Small intestine (tissue), 7 donors: ENCODE results near the gene CGB5. TPM values are rescaled to one million over a fixed set of nuclear protein-coding genes. Genes with fewer than 3 reads are reported as not detected.
"Not testable (repeated sequence)": the region's sequence is repeated elsewhere in the genome, so short reads cannot be mapped to it uniquely, and the experiment has no call there.

Experiments used
- DNase-seq, 2 donors: peaks; one replicate each; pipeline versions ENCODE4 v3.0.0 to v3.0.0-alpha.2; 2013
- FAIRE-seq: peaks from 2 replicates; lab custom pipeline; 2012; peaks lifted over from hg19 to GRCh38; lab: Jason Lieb, UNC
- H3K27ac ChIP-seq, 3 donors: one replicate each; pipeline ENCODE4 v1.5.1; 2013; ENCODE audit warnings: low read length in 2 of 3, mild to moderate bottlenecking in 2 of 3, control low read depth in 1 of 3, inconsistent platforms in 1 of 3, low read depth in 1 of 3, moderate library complexity in 1 of 3
- H3K27me3 ChIP-seq, 3 donors: one replicate each; pipeline ENCODE4 v1.6.1; 2013; ENCODE audit warnings: low read length in 3 of 3, inconsistent platforms in 1 of 3; ENCODE audit not compliant: control insufficient read depth in 3 of 3, insufficient read depth in 3 of 3
- H3K36me3 ChIP-seq, 3 donors: one replicate each; pipeline ENCODE4 v1.6.1; 2013; ENCODE audit warnings: low read length in 3 of 3, inconsistent platforms in 1 of 3, low read depth in 1 of 3, mild to moderate bottlenecking in 1 of 3, moderate library complexity in 1 of 3; ENCODE audit not compliant: control insufficient read depth in 3 of 3, insufficient read depth in 2 of 3
- H3K4me1 ChIP-seq, 3 donors: one replicate each; pipeline ENCODE4 v1.6.1; 2013; ENCODE audit warnings: low read length in 2 of 3, inconsistent platforms in 1 of 3, low read depth in 1 of 3, mild to moderate bottlenecking in 1 of 3, moderate library complexity in 1 of 3; ENCODE audit not compliant: control insufficient read depth in 3 of 3, insufficient read depth in 2 of 3
- H3K4me3 ChIP-seq, 3 donors: one replicate each; pipeline ENCODE4 v1.5.1; 2013; ENCODE audit warnings: low read length in 3 of 3, control low read depth in 1 of 3, inconsistent platforms in 1 of 3, low read depth in 1 of 3, mild to moderate bottlenecking in 1 of 3, moderate library complexity in 1 of 3
- H3K9me3 ChIP-seq, 2 donors: one replicate each; pipeline ENCODE4 v1.6.1; 2013; ENCODE audit warnings: low read depth in 1 of 2, low read length in 1 of 2; ENCODE audit not compliant: control insufficient read depth in 2 of 2, insufficient read depth in 1 of 2
- WGBS, 3 donors: extraction: QIAGEN DNeasy Blood & Tissue Kit; methylation state at CpG; one replicate each; pipeline ENCODE4 v1.1.7; 2013; 5-methylcytosine and 5-hydroxymethylcytosine counted together
- polyA plus RNA-seq, 4 donors: library from polyadenylated mRNA; stranded (reverse) in 3 of 4; unstranded in 1 of 4; fragments of 200-250 nt in 3 of 4; fragments of 120-200 nt in 1 of 4; gene quantifications; one replicate each; pipeline versions ENCODE4 v1.2.1 to v1.2.3, GENCODE V29; 2013
- donor health status: healthy with polysubstance abuse.
- donor health status: control.
- donor health status: control.
- donor health status: Bipolar disorder and iron deficiency.
- donor health status: healthy.

CGB5 gene
- polyA plus RNA-seq, 4 donors = 0.09 TPM; not detected in 3

GRCh38 chr19:49039736-49040135, 3.9 kb upstream of the CGB5 start:
- FAIRE-seq = not testable (repeated sequence)
- 43 to 77% (median 63%) methylated on average over 3 to 9 of the region's 9 CpGs for WGBS, 3 donors

GRCh38 chr19:49042177-49042576, 1.5 kb upstream of the CGB5 start:
- no peaks in the 10 kb centered on the region for H3K9me3 ChIP-seq
- H3K4me1 ChIP-seq = no peaks in the 10 kb centered on the region
- no peak for FAIRE-seq
- H3K27ac ChIP-seq = no peak overlapping the region
- no peaks in the 10 kb centered on the region for H3K36me3 ChIP-seq
- no peak for DNase-seq
- H3K27me3 ChIP-seq = no peaks in the 10 kb centered on the region
- H3K4me3 ChIP-seq = no peak overlapping the region
- 58 to 72% (median 67%) methylated on average over 15 to 17 of the region's 17 CpGs for WGBS, 3 donors

More at GRCh38 chr19:49039736-49040135, 3.9 kb upstream of the CGB5 start:
- H3K27me3 ChIP-seq, H3K4me1 ChIP-seq, H3K4me3 ChIP-seq, H3K36me3 ChIP-seq, DNase-seq, H3K27ac ChIP-seq, H3K9me3 ChIP-seq: not testable (repeated sequence)

- WGBS, 3 donors = 78 to 88% (median 81%) methylated on average over 2 of the region's 4 CpGs
- H3K9me3 ChIP-seq, H3K36me3 ChIP-seq, DNase-seq, H3K4me1 ChIP-seq, H3K27me3 ChIP-seq, H3K27ac ChIP-seq, FAIRE-seq, H3K4me3 ChIP-seq: not testable (repeated sequence)
Observed at GRCh38 chr19:49042666-49043065, 982 bp upstream of the CGB5 start.

DNA sequence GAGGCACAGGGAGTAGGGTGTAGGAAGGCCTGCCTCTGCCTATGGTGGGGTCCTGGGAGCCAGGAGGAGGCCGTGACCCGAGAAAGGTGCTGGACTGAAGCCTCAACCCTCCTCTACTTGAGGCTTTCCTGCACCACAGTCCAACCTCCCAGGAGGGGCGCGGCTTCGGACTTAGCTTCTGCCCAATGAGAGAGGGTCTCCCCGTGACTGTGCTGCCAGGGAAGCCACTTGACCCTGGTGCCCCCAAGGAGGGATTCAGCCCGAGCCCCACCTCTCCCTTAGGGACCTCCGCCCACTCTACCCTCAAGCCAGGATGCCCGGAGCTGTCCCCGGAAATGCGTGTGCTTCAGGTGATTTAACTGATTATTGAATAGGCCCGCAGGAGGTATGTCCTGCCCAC, 5.4 kb downstream of the CGB5 start, which contains the start of gene CGB8:
Gene CGB8, minus strand, starts transcription at position 101 of the 400 bp plus-strand sequence. CDS start 372 bp downstream, outside the sequence.
- H3K36me3 ChIP-seq, H3K27me3 ChIP-seq, H3K4me3 ChIP-seq, DNase-seq, H3K27ac ChIP-seq, H3K4me1 ChIP-seq, FAIRE-seq, H3K9me3 ChIP-seq: not testable (repeated sequence)
- WGBS, 3 donors = 40 to 70% (median 68%) methylated on average over 10 of the region's 12 CpGs

GRCh38 chr19:49049834-49050233, 6.2 kb downstream of the CGB5 start:
- H3K4me1 ChIP-seq, H3K27ac ChIP-seq, FAIRE-seq, H3K4me3 ChIP-seq, H3K9me3 ChIP-seq, DNase-seq, H3K36me3 ChIP-seq, H3K27me3 ChIP-seq: not testable (repeated sequence)
- 66 to 80% (median 80%) methylated on average over 2 to 3 of the region's 4 CpGs for WGBS, 3 donors

GRCh38 chr19:49050376-49051033, 6.9 kb downstream of the CGB5 start:
- 52 to 70% (median 61%) methylated on average over 24 of the region's 24 CpGs for WGBS, 3 donors
- H3K4me1 ChIP-seq, FAIRE-seq, DNase-seq, H3K4me3 ChIP-seq, H3K27ac ChIP-seq, H3K27me3 ChIP-seq, H3K36me3 ChIP-seq, H3K9me3 ChIP-seq: not testable (repeated sequence)

GRCh38 chr19:49056101-49056901, 12.7 kb downstream of the CGB5 start:
- FAIRE-seq = no peak
- H3K27ac ChIP-seq = no peak overlapping the region

DNA sequence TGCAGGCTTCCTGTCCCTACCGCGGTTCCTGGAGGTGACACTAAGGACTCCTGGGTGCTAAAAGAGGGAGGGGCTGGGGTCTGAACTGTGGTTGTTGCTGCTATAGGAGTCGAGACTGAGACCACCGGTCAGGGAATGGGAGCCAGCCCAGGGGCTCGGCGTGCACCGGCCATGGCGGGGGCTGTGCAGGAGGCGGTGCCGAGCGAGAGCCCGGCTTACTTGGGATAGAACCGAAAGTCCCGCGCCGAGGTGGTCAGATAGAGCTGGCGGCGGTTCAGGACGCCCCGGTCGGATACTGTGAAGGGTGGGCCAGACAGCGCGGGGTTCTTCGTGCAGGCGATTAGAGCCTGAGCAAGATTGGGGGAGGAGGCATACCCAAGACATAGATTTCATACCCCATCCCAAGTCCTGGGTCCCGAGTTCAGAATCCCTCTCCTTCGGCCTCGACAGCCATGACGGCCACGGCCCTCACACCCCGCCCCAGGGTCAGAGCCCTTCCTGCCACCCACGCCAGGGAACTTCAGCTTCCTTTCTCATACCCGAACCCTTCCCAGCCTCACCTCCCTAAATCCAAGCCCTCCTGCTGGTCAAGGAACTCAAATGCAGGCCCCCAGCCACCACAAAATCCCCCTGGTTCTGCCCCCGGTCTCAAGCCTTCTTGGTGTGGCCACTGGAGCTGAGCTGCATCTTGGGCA, 13.4 kb downstream of the CGB5 start:
- Histone ChIP-seq H3K4me1 (peaks cover 0 to 17% (median 2%) of the 10 kb centered on the region in 3 donors), H3K27me3 (peaks cover 0 to 66% (median 8%) of the 10 kb centered on the region in 3 donors), H3K4me3 (peak overlapping the region in 2 of 3 donors; percentile 40 to 62)
- DNase-seq, H3K27ac ChIP-seq, H3K9me3 ChIP-seq, FAIRE-seq, H3K36me3 ChIP-seq: not testable (repeated sequence)
- 3% methylated on average over 27 to 34 of the region's 34 CpGs for WGBS, 3 donors

More at GRCh38 chr19:49056101-49056901, 12.7 kb downstream of the CGB5 start:
- H3K4me3 ChIP-seq = peak overlapping the region; percentile 25 to 62 (median 40)
- H3K36me3 ChIP-seq = no peaks in the 10 kb centered on the region
- 1% methylated on average over 59 to 63 of the region's 63 CpGs for WGBS, 3 donors
- H3K9me3 ChIP-seq = peaks cover 0 to 2% of the 10 kb centered on the region in 2 donors
- peaks cover 0 to 59% (median 8%) of the 10 kb centered on the region in 3 donors for H3K27me3 ChIP-seq
- H3K4me1 ChIP-seq = peaks cover 0 to 17% (median 2%) of the 10 kb centered on the region in 3 donors
- peak; percentile 52 to 74 for DNase-seq
